HepG2 (cell line): ENCODE data around the gene NPBWR2. TPM values are rescaled to one million over a fixed set of nuclear protein-coding genes. Genes with fewer than 3 reads are reported as not detected.
A peak's percentile ranks its signal among the peaks of the same experiment; 100 is the strongest.

Experiments used
- KDM6A ChIP-seq: IDR thresholded peaks from 2 replicates; pipeline ENCODE4 v1.6.1; 2016; ENCODE audit warnings: low read depth
- NFIC ChIP-seq: IDR thresholded peaks from 2 replicates; pipeline ENCODE4 v1.6.1; 2012; ENCODE audit warnings: mild to moderate bottlenecking, low read length, inconsistent platforms
- PCBP1 ChIP-seq: fragments of 200-400 bp; formaldehyde crosslinking; IDR thresholded peaks from 2 replicates; pipeline ENCODE4 v1.6.1; 2017; ENCODE audit warnings: mild to moderate bottlenecking, low read depth, low read length, borderline replicate concordance
- SMAD3 ChIP-seq: sonication (generic); formaldehyde crosslinking; IDR thresholded peaks from 2 replicates; pipeline ENCODE4 v1.4.0; 2020; ENCODE audit warnings: missing genetic modification reagents
- ZNF326 ChIP-seq: sonication (generic); formaldehyde crosslinking; IDR thresholded peaks from 2 replicates; pipeline ENCODE4 v1.4.0; 2020; ENCODE audit warnings: missing genetic modification reagents, borderline replicate concordance
- ZNF562 ChIP-seq: sonication (generic); formaldehyde crosslinking; IDR thresholded peaks from 2 replicates; pipeline ENCODE4 v1.8.0; 2022; ENCODE audit warnings: missing genetic modification reagents, borderline replicate concordance
- ZNF616 ChIP-seq: sonication (generic); formaldehyde crosslinking; IDR thresholded peaks from 2 replicates; pipeline ENCODE4 v1.5.0; 2020; ENCODE audit warnings: low read depth, mild to moderate bottlenecking, missing genetic modification reagents
- ZNF674 ChIP-seq: sonication (generic); formaldehyde crosslinking; IDR thresholded peaks from 2 replicates; pipeline ENCODE4 v1.5.0; 2020; ENCODE audit warnings: low read depth, mild to moderate bottlenecking, missing genetic modification reagents
- ZNF777 ChIP-seq: sonication (generic); formaldehyde crosslinking; IDR thresholded peaks from 2 replicates; pipeline ENCODE4 v1.4.0; 2020; ENCODE audit warnings: missing genetic modification reagents
- ZSCAN31 ChIP-seq: sonication (generic); formaldehyde crosslinking; IDR thresholded peaks from 2 replicates; pipeline ENCODE4 v1.5.0; 2020; ENCODE audit warnings: low read depth, mild to moderate bottlenecking, missing genetic modification reagents
- polyA plus RNA-seq, 8 experiments: library from polyadenylated mRNA; depleted of rRNA in 3 of 8; stranded (reverse) in 7 of 8; unstranded in 1 of 8; fragments of >200 nt; fragmentation: Illumina TruSeq in 4 of 8; extraction: Trizol in 4 of 8; gene quantifications; 2 replicates each; pipeline versions ENCODE4 v1.2.1 to v1.2.3, GENCODE V29; 2011 to 2016; ENCODE audit warnings: low read depth in 4 of 8, missing spikeins in 1 of 8, mixed read lengths in 1 of 8; ENCODE audit not compliant: insufficient read depth in 1 of 8
- total RNA-seq, 5 experiments: library from RNA; depleted of rRNA; stranded (reverse); fragments of >200 nt; fragmentation: Illumina TruSeq; extraction: Trizol; gene quantifications; 2 replicates each; pipeline ENCODE4 v1.2.3, GENCODE V29; 2016; ENCODE audit warnings: low read depth in 1 of 5
- TF ChIP-seq, protein P1 (sequence below): IDR thresholded peaks from 2 replicates; pipeline ENCODE4 v1.6.1; 2012; ENCODE audit warnings: low read depth, low read length, improper control_type of control experiment
- TF ChIP-seq, protein P2 (sequence below): sonication (generic); formaldehyde crosslinking; IDR thresholded peaks from 2 replicates; pipeline ENCODE4 v1.5.1; 2020; ENCODE audit warnings: mild to moderate bottlenecking, missing genetic modification reagents, borderline replicate concordance
- TF ChIP-seq, protein P3 (sequence below): IDR thresholded peaks from 2 replicates; pipeline ENCODE4 v1.6.1; 2016; ENCODE audit warnings: missing compliant biosample characterization, missing genetic modification reagents, borderline replicate concordance

NPBWR2 gene
- total and polyA plus RNA-seq, 2 of the 13 experiments (the other 11 are each of a cell fraction or from before 2014, with no cell fraction given): not detected

DNA sequence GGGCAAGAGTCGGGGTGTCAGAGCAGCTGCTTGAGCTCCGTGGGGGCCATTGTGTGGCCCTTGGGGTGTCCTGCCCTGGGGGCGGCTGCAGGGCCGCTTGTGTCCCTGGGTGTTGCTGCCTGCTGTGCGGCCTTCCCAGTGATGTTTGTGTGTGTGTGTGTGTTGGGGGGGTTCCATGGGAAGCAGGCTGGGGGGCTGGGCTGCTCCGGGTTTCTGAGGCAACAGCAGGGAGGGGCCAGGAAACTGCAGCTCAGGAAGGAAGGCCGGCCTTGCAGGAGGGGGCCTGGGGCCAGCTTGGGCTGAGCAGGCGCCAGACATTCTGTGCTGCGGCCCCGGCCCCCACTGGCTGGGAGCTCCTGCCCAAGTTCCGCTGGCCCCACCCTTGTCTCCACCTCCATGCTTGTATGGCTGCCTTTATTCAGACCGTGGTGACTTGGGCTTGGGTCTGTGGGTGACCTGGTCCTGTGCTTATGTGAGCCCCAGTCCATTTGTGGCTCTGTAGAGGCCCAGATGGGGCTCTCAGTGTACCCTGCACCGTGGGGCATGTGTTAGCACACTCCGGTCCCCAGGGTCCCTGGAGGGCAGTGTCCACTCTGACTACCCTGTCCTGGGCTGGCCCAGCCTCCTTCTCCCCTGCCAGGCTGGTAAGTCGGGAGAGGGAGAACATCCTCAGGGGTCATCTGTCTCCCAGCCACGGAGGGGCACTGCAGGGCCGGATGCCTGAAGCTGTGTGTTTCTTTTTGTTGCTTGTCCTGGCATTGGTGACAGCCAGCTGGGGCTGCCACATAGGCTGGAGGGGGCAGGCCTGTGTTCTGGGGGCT, 53.3 kb downstream of the NPBWR2 start (continued):
- TF ChIP-seq, protein P1, sequence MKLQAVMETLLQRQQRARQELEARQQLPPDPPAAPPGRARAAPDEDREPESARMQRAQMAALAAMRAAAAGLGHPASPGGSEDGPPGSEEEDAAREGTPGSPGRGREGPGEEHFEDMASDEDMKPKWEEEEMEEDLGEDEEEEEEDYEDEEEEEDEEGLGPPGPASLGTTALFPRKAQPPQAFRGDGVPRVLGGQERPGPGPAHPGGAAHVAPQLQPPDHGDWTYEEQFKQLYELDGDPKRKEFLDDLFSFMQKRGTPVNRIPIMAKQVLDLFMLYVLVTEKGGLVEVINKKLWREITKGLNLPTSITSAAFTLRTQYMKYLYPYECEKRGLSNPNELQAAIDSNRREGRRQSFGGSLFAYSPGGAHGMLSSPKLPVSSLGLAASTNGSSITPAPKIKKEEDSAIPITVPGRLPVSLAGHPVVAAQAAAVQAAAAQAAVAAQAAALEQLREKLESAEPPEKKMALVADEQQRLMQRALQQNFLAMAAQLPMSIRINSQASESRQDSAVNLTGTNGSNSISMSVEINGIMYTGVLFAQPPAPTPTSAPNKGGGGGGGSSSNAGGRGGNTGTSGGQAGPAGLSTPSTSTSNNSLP: no peak
- no peak for TF ChIP-seq ZNF562 (CRISPR knock-in tag)
- TF ChIP-seq ZNF674 (CRISPR knock-in tag): no peak; the same call in 1 of the 2 replicates
- TF ChIP-seq ZSCAN31 (CRISPR knock-in tag): peak; percentile 27; the same call in 1 of the 2 replicates
- TF ChIP-seq ZNF616: 0 out of 2 replicates have a peak, but pooled peaks have one; percentile 32
- TF ChIP-seq SMAD3 (CRISPR knock-in tag): peak; percentile 72; the same call in 1 of the 2 replicates
- TF ChIP-seq KDM6A (CRISPR knock-in tag): peak; percentile 29; the same call in 1 of the 2 replicates
- TF ChIP-seq, protein P2, sequence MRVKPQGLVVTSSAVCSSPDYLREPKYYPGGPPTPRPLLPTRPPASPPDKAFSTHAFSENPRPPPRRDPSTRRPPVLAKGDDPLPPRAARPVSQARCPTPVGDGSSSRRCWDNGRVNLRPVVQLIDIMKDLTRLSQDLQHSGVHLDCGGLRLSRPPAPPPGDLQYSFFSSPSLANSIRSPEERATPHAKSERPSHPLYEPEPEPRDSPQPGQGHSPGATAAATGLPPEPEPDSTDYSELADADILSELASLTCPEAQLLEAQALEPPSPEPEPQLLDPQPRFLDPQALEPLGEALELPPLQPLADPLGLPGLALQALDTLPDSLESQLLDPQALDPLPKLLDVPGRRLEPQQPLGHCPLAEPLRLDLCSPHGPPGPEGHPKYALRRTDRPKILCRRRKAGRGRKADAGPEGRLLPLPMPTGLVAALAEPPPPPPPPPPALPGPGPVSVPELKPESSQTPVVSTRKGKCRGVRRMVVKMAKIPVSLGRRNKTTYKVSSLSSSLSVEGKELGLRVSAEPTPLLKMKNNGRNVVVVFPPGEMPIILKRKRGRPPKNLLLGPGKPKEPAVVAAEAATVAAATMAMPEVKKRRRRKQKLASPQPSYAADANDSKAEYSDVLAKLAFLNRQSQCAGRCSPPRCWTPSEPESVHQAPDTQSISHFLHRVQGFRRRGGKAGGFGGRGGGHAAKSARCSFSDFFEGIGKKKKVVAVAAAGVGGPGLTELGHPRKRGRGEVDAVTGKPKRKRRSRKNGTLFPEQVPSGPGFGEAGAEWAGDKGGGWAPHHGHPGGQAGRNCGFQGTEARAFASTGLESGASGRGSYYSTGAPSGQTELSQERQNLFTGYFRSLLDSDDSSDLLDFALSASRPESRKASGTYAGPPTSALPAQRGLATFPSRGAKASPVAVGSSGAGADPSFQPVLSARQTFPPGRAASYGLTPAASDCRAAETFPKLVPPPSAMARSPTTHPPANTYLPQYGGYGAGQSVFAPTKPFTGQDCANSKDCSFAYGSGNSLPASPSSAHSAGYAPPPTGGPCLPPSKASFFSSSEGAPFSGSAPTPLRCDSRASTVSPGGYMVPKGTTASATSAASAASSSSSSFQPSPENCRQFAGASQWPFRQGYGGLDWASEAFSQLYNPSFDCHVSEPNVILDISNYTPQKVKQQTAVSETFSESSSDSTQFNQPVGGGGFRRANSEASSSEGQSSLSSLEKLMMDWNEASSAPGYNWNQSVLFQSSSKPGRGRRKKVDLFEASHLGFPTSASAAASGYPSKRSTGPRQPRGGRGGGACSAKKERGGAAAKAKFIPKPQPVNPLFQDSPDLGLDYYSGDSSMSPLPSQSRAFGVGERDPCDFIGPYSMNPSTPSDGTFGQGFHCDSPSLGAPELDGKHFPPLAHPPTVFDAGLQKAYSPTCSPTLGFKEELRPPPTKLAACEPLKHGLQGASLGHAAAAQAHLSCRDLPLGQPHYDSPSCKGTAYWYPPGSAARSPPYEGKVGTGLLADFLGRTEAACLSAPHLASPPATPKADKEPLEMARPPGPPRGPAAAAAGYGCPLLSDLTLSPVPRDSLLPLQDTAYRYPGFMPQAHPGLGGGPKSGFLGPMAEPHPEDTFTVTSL (CRISPR knock-in tag): no peak; the same call in 1 of the 2 replicates
- TF ChIP-seq, protein P3, sequence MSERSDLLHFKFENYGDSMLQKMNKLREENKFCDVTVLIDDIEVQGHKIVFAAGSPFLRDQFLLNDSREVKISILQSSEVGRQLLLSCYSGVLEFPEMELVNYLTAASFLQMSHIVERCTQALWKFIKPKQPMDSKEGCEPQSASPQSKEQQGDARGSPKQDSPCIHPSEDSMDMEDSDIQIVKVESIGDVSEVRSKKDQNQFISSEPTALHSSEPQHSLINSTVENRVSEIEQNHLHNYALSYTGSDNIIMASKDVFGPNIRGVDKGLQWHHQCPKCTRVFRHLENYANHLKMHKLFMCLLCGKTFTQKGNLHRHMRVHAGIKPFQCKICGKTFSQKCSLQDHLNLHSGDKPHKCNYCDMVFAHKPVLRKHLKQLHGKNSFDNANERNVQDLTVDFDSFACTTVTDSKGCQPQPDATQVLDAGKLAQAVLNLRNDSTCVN (CRISPR knock-in tag): peak; percentile 16; the same call in 1 of the 2 replicates
- TF ChIP-seq PCBP1: peak; percentile 80; the same call in 1 of the 2 replicates
- no peak for TF ChIP-seq NFIC
- peak; percentile 87; the same call in 1 of the 2 replicates for TF ChIP-seq ZNF326 (CRISPR knock-in tag)
- peak; percentile 51 for TF ChIP-seq ZNF777 (CRISPR knock-in tag)
